Measurements from ENCODE around the gene SLIT3. TPM values are rescaled to one million over a fixed set of nuclear protein-coding genes. Genes with fewer than 3 reads are reported as not detected.

The SLIT3 gene
- total and polyA plus RNA-seq, 2 donors, result 8.4 to 9.2 TPM

DNA sequence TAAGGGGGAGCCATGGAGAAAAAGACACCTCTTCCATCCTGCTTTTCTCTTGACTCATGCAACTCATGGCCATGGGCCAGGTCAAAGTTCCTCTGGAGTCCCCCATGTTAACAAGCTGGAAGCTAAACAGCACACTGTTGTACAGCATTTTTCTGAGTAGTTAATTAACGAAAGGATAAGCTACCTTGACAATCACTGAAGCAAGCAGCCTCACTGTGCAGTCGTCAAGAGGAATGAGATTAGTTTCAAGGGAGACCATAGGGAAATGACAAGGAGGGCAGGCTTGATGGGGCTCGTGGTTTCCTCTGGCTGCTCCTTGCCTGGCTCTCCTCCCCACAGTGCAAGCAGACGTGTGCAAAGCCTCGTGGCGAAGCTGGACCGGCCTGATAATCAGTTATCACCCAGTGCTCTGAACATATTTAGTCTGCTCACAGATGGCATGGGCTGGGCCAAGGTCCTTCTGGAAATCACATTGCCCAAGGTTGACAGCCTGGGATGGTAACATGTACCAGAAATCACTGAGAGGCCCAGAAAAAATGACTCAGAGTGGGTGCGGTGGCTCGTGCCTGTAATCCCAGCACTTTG, 209.5 kb downstream of the SLIT3 start:
- no peak for DNase-seq (ENCODE audit: low read depth in 6 of 9, low spot score in 9 of 9)
- peaks cover 0 to 2% of the 10 kb centered on the region in 2 donors for H3K4me1 ChIP-seq (ENCODE audit: control insufficient read depth in 2 of 2, insufficient read depth in 2 of 2, low read length in 2 of 2)
- H3K27ac ChIP-seq (ENCODE audit: low read depth in 1 of 2, low read length in 1 of 2), result peak overlapping the region in 1 of 2 donors; percentile 17
- no peaks in the 10 kb centered on the region for H3K27me3 ChIP-seq (ENCODE audit: control insufficient read depth in 2 of 2, insufficient read depth in 1 of 2, low read length in 1 of 2)
- WGBS, result 86% methylated on average over 9 of the region's 9 CpGs
- H3K36me3 ChIP-seq (ENCODE audit: control insufficient read depth in 2 of 2, insufficient read depth in 2 of 2, low read length in 1 of 2), result no peaks in the 10 kb centered on the region
- H3K9me3 ChIP-seq (ENCODE audit: control insufficient read depth in 2 of 2, insufficient read depth in 1 of 2, low read length in 1 of 2), result no peaks in the 10 kb centered on the region
- H3K4me3 ChIP-seq (ENCODE audit: low read length in 2 of 2), result no peak overlapping the region

DNA sequence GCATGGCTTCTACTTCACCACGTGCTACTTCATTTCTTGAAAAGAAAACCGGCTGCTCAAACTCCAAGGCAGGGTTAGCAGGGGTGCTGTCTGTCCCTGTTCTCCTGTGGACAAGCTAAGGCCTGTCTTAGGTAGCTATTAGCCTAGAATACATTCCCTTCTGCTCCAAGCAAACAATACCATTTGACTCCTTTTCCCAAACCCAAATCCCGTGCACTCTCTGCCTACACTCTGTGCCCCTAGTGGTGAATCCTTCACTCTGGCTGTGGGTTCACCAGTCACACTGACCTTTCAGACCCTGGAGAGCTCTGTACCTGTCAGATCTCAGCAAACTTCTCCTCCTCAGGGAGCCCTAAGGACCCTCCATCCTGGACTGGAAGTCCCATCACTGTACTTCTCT, 211.6 kb downstream of the SLIT3 start:
- Histone ChIP-seq H3K36me3 (ENCODE audit: control insufficient read depth in 2 of 2, insufficient read depth in 2 of 2, low read length in 1 of 2) (no peaks in the 10 kb centered on the region), H3K4me3 (ENCODE audit: low read length in 2 of 2) (no peak overlapping the region), H3K9me3 (ENCODE audit: control insufficient read depth in 2 of 2, insufficient read depth in 1 of 2, low read length in 1 of 2) (no peaks in the 10 kb centered on the region), H3K27me3 (ENCODE audit: control insufficient read depth in 2 of 2, insufficient read depth in 1 of 2, low read length in 1 of 2) (no peaks in the 10 kb centered on the region), H3K27ac (ENCODE audit: low read depth in 1 of 2, low read length in 1 of 2) (peak overlapping the region in 1 of 2 donors; percentile 57), H3K4me1 (ENCODE audit: control insufficient read depth in 2 of 2, insufficient read depth in 2 of 2, low read length in 2 of 2) (peaks cover 0 to 15% of the 10 kb centered on the region in 2 donors)
- DNase-seq (ENCODE audit: low read depth in 6 of 9, low spot score in 9 of 9), result no peak
- WGBS, result 89% methylated on average over 3 of the region's 3 CpGs

DNA sequence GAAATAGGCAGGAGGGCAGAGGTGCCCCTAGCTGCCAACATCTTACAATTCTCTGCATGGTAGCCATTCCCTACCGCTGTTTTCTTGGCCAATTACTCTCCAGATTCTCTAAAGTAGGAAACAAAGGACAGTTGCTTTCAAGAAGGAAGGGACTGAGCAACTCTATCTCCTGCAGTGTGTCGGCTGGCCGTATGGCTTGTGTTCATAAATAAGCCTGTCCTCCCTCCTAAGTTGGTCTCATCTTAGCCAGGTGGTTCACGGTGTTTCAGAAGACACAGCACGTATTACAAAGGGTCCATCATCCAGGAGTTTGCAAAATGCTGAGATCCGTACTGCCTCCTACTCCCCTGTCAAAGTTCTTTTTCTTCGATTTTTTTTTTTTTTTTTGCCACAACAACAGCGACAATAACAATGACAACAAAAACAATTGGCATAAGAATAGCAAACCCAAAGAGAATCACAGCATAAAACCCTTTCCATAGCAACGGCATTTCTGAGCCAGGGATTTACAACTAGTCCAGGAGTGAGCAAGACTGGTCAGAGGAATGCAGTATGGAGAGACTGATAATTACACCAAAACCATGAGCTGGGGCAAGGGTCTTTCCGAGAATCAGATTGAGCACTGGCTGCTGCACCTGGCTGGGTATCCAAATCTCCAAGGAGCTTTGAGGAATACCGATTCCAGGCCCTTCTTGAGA, 212.8 kb downstream of the SLIT3 start:
- H3K4me1 ChIP-seq (ENCODE audit: control insufficient read depth in 2 of 2, insufficient read depth in 2 of 2, low read length in 2 of 2), result peaks cover 0 to 21% of the 10 kb centered on the region in 2 donors
- H3K36me3 ChIP-seq (ENCODE audit: control insufficient read depth in 2 of 2, insufficient read depth in 2 of 2, low read length in 1 of 2), result no peaks in the 10 kb centered on the region
- H3K4me3 ChIP-seq (ENCODE audit: low read length in 2 of 2), result no peak overlapping the region
- H3K9me3 ChIP-seq (ENCODE audit: control insufficient read depth in 2 of 2, insufficient read depth in 1 of 2, low read length in 1 of 2), result no peaks in the 10 kb centered on the region
- WGBS, result 91% methylated on average over 11 of the region's 11 CpGs
- DNase-seq (ENCODE audit: low read depth in 6 of 9, low spot score in 9 of 9), result no peak
- H3K27ac ChIP-seq (ENCODE audit: low read depth in 1 of 2, low read length in 1 of 2), result no peak overlapping the region
- H3K27me3 ChIP-seq (ENCODE audit: control insufficient read depth in 2 of 2, insufficient read depth in 1 of 2, low read length in 1 of 2), result no peaks in the 10 kb centered on the region

DNA sequence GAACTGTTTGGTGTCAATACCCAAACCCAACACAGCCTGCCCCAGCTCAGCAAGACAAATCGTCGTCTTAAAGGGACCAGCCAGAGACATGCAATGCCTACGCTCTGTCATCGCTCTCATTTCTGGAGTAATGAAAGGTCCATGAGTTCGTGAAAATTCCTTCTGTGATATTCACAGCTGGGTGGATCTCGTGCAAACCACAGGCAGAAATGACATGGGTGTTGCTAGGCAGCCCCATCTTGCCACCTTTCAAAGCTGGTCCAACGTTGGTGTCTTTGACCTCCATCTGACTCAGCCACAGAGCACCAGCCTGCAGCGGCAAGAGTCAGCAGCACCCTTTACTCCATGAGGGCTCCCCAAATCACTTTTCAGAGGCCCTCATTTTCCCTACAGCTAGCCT, 215.3 kb downstream of the SLIT3 start:
- WGBS, result 90% methylated on average over 8 of the region's 8 CpGs
- Histone ChIP-seq H3K4me3 (ENCODE audit: low read length in 2 of 2) (no peak overlapping the region), H3K27ac (ENCODE audit: low read depth in 1 of 2, low read length in 1 of 2) (no peak overlapping the region), H3K36me3 (ENCODE audit: control insufficient read depth in 2 of 2, insufficient read depth in 2 of 2, low read length in 1 of 2) (no peaks in the 10 kb centered on the region), H3K4me1 (ENCODE audit: control insufficient read depth in 2 of 2, insufficient read depth in 2 of 2, low read length in 2 of 2) (peaks cover 0 to 32% of the 10 kb centered on the region in 2 donors), H3K27me3 (ENCODE audit: control insufficient read depth in 2 of 2, insufficient read depth in 1 of 2, low read length in 1 of 2) (no peaks in the 10 kb centered on the region), H3K9me3 (ENCODE audit: control insufficient read depth in 2 of 2, insufficient read depth in 1 of 2, low read length in 1 of 2) (no peaks in the 10 kb centered on the region)
- no peak for DNase-seq (ENCODE audit: low read depth in 6 of 9, low spot score in 9 of 9)

DNA sequence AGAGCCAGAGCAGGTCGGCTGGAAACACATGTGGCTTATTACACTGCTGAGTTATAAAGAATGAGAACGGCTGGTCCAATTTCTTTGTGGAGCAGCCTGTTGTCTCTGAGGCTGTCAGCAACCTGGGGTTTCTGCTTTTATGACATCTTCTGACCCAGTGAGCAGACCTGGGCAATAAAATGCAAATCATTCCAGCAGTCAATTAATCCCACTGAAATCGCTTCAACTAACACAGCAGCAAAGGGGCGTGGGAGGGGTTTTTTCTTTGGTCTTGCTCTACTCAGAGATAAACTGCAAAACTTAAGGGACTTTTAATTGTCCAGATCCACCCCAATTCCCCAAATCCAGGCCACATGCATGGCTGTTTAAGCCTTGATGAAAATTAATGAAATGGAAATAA, 215.7 kb downstream of the SLIT3 start:
- no peaks in the 10 kb centered on the region for H3K27me3 ChIP-seq (ENCODE audit: control insufficient read depth in 2 of 2, insufficient read depth in 1 of 2, low read length in 1 of 2)
- 95% methylated on average over 4 of the region's 4 CpGs for WGBS
- no peak for DNase-seq (ENCODE audit: low read depth in 6 of 9, low spot score in 9 of 9)
- no peaks in the 10 kb centered on the region for H3K36me3 ChIP-seq (ENCODE audit: control insufficient read depth in 2 of 2, insufficient read depth in 2 of 2, low read length in 1 of 2)
- H3K9me3 ChIP-seq (ENCODE audit: control insufficient read depth in 2 of 2, insufficient read depth in 1 of 2, low read length in 1 of 2), result no peaks in the 10 kb centered on the region
- H3K4me1 ChIP-seq (ENCODE audit: control insufficient read depth in 2 of 2, insufficient read depth in 2 of 2, low read length in 2 of 2), result peaks cover 0 to 35% of the 10 kb centered on the region in 2 donors
- H3K27ac ChIP-seq (ENCODE audit: low read depth in 1 of 2, low read length in 1 of 2), result no peak overlapping the region
- no peak overlapping the region for H3K4me3 ChIP-seq (ENCODE audit: low read length in 2 of 2)

DNA sequence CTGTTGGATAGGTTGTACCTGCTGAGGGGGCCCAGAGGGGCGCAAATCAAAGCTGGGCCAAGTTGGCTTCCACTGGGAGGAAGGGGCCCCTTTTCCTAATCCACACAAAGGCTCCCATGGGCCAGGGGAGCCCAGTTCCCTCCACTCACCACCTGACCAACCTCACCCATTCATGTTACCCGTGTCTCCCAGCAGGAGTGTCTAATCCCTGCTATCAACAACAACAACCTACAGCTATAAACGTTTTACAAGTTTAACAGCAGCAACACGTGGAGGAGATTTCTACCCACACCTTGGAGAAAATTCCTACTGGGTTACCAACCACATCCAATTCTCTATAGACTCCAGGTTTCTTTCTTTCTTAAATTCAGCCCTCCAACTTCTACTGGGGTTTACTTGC, 216.2 kb downstream of the SLIT3 start:
- Histone ChIP-seq H3K27me3 (ENCODE audit: control insufficient read depth in 2 of 2, insufficient read depth in 1 of 2, low read length in 1 of 2) (no peaks in the 10 kb centered on the region), H3K9me3 (ENCODE audit: control insufficient read depth in 2 of 2, insufficient read depth in 1 of 2, low read length in 1 of 2) (no peaks in the 10 kb centered on the region), H3K27ac (ENCODE audit: low read depth in 1 of 2, low read length in 1 of 2) (peak overlapping the region in 1 of 2 donors; percentile 3), H3K4me3 (ENCODE audit: low read length in 2 of 2) (no peak overlapping the region), H3K4me1 (ENCODE audit: control insufficient read depth in 2 of 2, insufficient read depth in 2 of 2, low read length in 2 of 2) (peaks cover 0 to 39% of the 10 kb centered on the region in 2 donors), H3K36me3 (ENCODE audit: control insufficient read depth in 2 of 2, insufficient read depth in 2 of 2, low read length in 1 of 2) (no peaks in the 10 kb centered on the region)
- 83% methylated on average over 4 of the region's 4 CpGs for WGBS
- DNase-seq (ENCODE audit: low read depth in 6 of 9, low spot score in 9 of 9), result no peak

DNA sequence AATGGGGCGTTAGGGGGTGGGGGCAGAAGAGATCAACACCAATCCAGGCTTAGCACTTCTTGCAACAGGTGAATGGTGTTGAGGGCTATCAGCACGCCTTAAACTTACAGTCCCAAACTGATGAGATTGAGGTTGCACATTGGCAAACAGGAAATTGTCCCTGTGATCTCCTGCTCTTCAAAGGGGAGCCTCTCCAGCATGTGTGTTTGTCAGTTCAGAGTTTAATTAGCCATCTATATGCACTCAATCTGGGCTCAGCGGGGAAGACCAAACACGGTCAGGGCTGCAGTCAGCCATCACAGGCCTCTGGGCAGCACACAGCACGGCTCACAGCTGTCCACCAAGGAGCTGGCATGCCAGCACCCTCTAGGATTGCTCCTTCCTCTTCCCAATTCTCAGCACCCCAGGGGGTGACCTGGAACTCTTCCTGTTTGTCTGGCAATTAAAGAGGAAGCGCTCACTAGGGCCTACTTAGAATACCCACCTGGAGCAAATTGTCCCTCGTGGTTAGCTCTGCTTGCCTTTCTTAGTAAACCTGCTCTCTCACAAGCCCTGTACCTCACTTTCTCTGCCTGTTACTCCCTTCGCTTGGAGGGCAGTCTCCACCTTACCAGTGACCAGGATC, 217.4 kb downstream of the SLIT3 start:
- Histone ChIP-seq H3K27me3 (ENCODE audit: control insufficient read depth in 2 of 2, insufficient read depth in 1 of 2, low read length in 1 of 2) (no peaks in the 10 kb centered on the region), H3K9me3 (ENCODE audit: control insufficient read depth in 2 of 2, insufficient read depth in 1 of 2, low read length in 1 of 2) (no peaks in the 10 kb centered on the region), H3K27ac (ENCODE audit: low read depth in 1 of 2, low read length in 1 of 2) (peak overlapping the region in 1 of 2 donors; percentile 35), H3K36me3 (ENCODE audit: control insufficient read depth in 2 of 2, insufficient read depth in 2 of 2, low read length in 1 of 2) (no peaks in the 10 kb centered on the region), H3K4me3 (ENCODE audit: low read length in 2 of 2) (no peak overlapping the region), H3K4me1 (ENCODE audit: control insufficient read depth in 2 of 2, insufficient read depth in 2 of 2, low read length in 2 of 2) (peaks cover 0 to 37% of the 10 kb centered on the region in 2 donors)
- 85% methylated on average over 8 of the region's 8 CpGs for WGBS
- no peak for DNase-seq (ENCODE audit: low read depth in 6 of 9, low spot score in 9 of 9)

DNA sequence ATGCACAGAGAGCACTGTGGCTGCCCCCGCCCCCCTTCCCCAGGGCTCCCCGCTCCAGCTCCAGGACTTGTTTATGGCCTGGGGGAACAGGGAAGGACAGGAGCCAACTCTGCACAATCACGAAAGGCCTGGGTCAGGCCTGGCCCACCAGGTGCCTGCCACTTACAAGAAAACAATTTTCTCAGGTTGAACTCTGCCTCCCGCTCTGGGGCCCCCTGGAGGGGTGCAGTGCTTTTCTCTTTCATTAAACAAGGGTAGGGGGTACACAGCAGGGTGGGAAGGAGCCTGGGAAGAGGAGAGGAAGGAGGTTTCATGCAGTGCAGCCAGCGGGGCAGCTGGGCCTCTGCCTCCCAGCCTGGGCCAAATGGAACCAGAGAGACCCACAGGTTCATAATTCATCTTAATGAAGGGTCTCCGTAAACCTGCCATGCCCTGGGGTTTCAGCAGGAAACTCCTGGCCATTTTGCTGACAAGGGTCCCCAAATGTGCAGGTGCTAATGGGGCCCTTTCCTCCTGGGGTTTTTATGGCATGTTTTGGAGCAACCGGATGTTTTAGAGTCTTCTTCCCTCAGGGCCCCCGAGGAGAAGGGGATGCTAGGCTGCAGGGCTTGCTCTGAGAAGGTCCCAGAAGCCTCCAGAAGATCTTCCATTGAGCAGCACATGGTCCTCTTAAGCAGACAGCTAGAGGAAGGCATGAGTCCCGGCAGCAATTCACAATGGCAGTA, 219.8 kb downstream of the SLIT3 start:
- DNase-seq (ENCODE audit: low read depth in 6 of 9, low spot score in 9 of 9), result no peak
- 83% methylated on average over 9 of the region's 9 CpGs for WGBS

DNA sequence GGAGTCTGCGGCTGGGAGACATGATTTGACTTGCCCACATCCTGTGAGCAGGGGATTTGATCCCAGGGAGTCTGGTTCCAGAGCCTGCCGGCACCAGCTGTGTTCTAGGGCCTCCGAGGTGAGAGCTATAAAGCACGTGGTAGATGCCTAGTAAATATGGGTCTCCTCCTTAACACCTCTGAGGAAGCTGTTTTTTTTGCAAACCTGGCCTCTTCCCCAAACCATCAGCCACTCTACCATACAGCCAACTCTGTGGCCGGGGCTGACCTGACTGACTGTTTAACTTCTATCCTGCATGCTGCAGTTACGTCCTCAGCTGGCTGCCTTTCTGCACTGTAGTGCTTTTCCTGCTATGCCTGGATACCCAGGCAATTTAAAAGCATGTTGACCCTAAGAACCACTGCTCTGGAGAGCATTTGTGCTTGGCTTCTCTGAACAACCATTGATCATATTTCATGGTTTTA, 220.5 kb downstream of the SLIT3 start:
- Histone ChIP-seq H3K4me3 (ENCODE audit: low read length in 2 of 2) (no peak overlapping the region), H3K4me1 (ENCODE audit: control insufficient read depth in 2 of 2, insufficient read depth in 2 of 2, low read length in 2 of 2) (peaks cover 0 to 31% of the 10 kb centered on the region in 2 donors), H3K27me3 (ENCODE audit: control insufficient read depth in 2 of 2, insufficient read depth in 1 of 2, low read length in 1 of 2) (no peaks in the 10 kb centered on the region), H3K36me3 (ENCODE audit: control insufficient read depth in 2 of 2, insufficient read depth in 2 of 2, low read length in 1 of 2) (no peaks in the 10 kb centered on the region), H3K27ac (ENCODE audit: low read depth in 1 of 2, low read length in 1 of 2) (no peak overlapping the region), H3K9me3 (ENCODE audit: control insufficient read depth in 2 of 2, insufficient read depth in 1 of 2, low read length in 1 of 2) (no peaks in the 10 kb centered on the region)
- 88% methylated on average over 6 of the region's 6 CpGs for WGBS
- DNase-seq (ENCODE audit: low read depth in 6 of 9, low spot score in 9 of 9), result no peak

More for the DNA sequence above, 219.8 kb downstream of the SLIT3 start:
- H3K36me3 ChIP-seq (ENCODE audit: control insufficient read depth in 2 of 2, insufficient read depth in 2 of 2, low read length in 1 of 2), result no peaks in the 10 kb centered on the region
- H3K4me1 ChIP-seq (ENCODE audit: control insufficient read depth in 2 of 2, insufficient read depth in 2 of 2, low read length in 2 of 2), result peaks cover 0 to 37% of the 10 kb centered on the region in 2 donors
- no peaks in the 10 kb centered on the region for H3K27me3 ChIP-seq (ENCODE audit: control insufficient read depth in 2 of 2, insufficient read depth in 1 of 2, low read length in 1 of 2)
- peak overlapping the region in 1 of 2 donors; percentile 64 for H3K27ac ChIP-seq (ENCODE audit: low read depth in 1 of 2, low read length in 1 of 2)
- no peaks in the 10 kb centered on the region for H3K9me3 ChIP-seq (ENCODE audit: control insufficient read depth in 2 of 2, insufficient read depth in 1 of 2, low read length in 1 of 2)
- H3K4me3 ChIP-seq (ENCODE audit: low read length in 2 of 2), result no peak overlapping the region

Data from thymus (tissue), 11 donors.